EH (cell line): ENCODE measurements around the gene PPM1L.
"Not testable (repeated sequence)": the region's sequence is repeated elsewhere in the genome, so short reads cannot be mapped to it uniquely, and the experiment has no call there.

Source experiments
- DNase-seq: peaks from one replicate; pipeline ENCODE4 v3.0.0-alpha.2; 2015; ENCODE audit warnings: low read depth

Gene PPM1L

DNA sequence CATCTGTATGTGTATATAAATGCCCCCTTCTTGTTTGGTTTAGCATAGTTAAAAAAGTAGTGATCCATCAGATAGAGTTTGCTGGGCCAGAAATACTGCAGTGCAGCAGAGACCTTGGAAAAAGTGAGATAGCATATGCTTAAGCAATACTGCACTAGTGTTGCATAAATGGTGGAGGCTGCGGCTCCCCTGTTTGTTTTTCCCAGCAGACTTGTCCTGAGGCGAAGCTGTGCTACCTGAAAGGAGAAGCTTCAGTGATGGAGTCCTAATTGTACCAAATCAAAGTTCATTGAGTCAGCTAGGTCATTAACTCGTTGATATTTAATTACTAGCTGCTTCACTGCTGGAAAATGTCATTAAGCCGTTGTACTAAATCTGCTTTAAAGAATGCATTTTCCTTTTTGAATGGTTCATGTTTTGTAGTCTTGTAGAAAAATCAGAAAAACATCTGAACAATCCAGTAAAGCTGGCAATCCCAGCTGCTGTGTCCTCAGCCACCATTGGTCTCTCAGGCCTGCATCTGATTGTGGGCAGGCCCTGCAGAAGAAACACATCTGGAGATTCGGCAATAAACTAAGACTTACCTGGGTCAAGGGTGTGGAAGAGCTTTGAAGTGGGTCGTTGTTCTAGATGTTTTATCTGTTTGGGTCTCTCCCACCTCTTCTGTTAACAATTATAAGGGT is 179.5 kb downstream of the PPM1L start:
- DNase-seq: no peak

DNA sequence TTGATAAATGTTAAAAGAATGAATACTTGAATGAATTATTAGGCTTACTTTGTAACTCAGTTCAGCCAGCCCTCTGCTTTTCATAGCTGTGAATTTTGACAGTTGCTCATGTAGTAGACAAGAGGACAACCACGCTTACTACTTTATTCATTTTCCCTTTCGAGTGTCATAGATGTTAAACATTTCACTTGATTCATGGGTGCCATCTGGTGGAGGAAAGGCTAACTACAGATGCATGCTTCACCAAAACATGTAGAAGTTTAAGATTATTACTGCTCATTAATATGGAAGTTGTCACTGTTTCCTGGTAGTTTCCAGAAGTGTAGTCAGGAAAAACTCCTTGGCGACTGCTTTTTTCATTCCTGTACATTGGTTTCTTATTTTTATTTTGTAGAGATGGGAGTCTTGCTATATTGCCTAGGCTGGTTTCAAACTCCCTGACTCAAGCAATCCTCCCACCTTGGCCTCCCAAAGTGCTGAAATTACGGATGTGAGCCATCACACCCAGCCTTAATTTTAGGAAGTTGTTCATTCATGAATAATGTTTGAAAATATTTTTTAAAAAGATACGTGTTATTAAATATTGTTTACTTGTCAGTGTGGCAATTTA is 186.0 kb downstream of the PPM1L start:
- DNase-seq: peak; percentile 72

DNA sequence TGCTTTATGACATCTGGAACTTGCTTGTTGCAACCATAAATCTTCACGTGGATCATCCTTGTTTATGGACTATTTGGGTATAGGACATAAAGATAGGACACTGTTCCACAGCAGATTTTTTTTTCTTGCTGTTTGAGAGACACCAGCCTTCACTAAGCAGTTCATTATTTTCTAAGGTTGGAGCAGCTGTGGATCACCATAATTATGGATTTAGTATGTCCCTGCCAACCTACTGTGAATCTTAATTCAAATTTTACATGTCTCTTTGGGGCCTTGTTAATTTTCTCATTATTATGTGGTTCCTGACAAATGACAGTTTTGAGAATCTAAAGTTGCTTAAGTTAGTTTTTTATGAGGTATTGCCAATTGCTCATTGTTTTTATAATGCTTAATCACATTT is 188.0 kb downstream of the PPM1L start:
- no peak for DNase-seq

DNA sequence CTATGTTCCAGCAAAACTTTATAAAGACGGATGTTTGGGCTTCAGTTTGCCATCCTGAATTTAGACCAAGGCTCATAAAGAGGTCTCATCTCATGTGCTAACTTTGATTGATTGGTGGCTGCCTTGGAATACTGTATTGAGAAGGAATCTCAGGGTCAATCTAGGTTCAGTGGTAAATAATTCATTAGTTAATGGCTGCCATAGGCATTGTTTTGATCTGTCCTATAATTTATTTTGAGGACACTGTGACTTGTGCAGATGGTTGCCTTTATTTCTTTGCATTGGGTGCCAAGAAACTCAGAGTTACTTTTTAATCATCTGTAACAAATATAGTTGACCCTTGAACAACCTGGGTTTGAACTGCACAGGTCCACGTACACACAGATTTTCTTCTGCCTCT is 189.3 kb downstream of the PPM1L start:
- DNase-seq: no peak

DNA sequence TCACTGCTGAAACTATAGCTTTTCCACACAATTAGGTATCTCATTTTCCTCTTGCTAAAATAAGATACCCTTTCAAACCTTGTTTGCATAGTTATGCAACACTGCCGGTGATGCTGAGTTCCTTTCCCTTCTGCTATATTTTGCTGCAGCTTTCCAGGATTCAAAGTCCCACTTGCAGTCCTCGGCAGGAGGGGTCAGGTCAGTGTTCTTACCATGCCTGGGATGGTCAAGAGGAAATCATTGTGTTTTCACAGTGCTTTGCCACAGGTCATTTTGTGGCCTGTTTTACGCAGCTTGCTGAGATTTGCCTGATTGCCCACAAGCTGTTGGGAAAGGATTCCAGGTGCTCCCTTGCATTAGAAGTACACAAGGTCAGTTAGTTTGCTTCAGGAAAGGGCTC is 192.2 kb downstream of the PPM1L start:
- no peak for DNase-seq

DNA sequence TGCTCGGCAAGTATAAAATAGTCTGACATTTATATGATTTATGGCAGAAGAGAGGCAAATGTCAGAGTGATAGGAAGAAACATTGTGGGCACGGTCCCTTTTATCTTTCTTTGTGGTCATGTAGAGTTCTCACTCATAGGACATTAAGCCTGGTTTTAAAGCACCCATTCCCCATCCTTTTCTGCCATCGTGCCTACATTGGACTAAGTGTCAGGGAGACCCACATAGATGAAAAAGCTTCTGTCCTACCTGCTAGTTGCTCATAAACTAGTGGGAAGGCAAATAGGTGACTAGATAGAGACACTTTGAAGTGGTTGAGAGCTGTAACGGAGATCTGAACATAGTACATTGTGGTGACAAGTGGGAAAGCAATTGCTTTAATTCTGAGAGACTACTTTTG is 193.4 kb downstream of the PPM1L start:
- no peak for DNase-seq

DNA sequence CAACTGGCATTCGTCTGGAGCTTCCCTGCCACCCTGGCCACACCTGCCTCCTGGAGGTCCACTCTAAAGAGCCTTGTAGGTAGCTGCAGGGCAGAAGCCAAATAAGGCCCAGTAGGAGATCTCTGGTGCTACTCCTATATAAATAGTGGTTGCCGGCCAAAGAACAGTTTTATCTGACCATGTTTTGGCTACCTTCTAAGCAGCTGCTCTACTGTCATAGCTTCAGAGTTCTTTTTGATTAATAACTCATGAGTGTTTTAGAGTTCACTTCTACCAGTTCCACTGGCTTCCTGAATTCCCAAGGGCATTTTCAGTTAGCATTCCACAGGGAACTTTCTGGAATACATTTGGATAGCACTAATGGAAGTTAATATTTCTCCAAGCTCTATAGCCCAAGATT is 194.5 kb downstream of the PPM1L start:
- DNase-seq: no peak

DNA sequence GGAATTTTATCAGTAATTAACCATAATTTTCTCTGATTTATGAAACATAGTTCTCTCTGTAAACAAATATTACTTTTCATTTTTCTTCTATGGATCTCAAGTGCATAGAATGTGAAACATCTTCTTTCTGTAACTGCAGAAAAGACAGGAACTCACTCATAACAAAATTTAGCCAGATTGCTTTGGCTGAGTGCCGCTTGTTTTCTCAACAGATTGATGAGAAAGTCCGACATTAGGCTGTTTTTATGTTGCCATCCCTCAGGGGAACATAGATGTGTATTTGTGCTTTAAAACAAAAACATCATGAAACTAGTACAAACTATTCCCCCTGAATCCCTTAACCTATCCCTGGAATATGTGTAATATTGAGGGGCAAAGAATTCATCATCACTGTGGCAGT is 194.9 kb downstream of the PPM1L start:
- no peak for DNase-seq

DNA sequence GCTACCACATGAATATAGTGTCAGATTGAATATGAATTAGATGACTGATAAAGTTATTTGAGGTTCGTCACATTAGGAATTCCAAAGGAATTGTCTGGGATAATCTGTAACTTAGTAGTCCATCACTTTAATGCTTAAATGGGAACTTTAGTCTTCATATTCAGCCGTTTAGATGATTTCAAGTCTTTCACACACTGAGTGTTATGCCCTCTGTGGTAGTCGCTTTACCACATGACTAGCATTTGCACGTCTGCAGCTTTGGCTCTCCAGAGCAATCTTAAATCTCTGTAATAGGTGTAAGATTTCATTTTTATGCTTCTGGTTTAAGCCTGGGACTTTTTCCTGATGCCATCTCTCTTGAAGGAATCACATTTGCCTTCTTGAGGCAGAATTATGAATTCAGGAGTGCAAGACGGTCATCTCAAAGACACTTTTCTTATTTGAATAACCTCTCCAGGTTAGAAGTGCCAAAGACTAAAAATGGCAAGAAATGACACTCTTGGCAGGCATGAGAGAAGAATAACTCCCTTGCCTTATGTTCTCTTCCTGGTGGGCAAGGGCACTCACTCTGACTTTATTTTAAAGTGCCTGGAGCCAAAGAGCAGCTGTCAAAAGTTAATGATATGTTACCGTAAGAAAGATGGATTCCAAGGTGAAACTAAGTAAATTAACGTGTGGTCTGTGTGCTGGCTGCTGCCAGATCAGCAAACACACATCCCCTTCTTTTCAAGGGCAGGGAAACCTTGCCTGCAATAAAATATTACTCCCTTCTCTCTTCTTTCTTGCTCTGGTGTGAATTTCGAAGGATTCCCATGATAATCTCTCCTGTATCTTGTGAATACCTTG is 195.8 kb downstream of the PPM1L start:
- no peak for DNase-seq

DNA sequence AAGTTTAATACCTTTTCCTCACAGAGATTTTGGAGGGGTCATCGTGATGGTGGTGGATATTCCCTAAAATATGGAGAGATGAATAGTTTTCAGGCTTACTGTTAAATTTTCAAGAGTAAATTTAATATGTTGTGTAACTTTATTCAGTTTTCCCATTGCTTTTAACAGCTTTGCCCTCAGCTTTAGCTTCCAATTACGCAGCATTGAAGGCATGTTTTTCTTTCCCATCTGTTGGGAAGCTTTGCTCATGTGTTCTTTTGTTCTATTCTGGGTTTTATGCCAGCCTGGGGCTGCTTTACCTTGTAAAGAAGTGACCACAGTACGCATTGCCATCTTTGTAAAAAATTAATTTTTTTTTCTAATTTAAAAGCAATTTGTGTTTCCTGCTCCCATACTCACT is 197.7 kb downstream of the PPM1L start:
- no peak for DNase-seq

DNA sequence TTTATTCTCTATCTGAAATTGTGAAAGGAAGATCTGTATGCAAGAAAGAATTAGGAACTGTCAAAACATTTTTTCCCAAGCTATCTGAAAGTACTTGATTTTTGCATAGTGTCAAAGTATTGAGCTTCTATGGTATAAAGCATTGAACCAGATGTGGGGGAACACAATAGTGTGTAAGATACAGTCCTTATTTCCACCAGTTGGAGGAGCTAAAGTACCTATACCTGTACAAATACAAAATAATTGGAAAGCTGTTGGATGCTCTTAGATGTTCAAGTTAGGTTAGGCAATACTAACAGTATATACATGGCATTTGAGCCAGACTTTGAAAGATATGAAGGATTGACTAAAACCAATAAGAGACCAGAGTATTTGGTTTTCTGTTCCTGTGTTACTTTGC is 200.8 kb downstream of the PPM1L start:
- DNase-seq: peak; percentile 25

DNA sequence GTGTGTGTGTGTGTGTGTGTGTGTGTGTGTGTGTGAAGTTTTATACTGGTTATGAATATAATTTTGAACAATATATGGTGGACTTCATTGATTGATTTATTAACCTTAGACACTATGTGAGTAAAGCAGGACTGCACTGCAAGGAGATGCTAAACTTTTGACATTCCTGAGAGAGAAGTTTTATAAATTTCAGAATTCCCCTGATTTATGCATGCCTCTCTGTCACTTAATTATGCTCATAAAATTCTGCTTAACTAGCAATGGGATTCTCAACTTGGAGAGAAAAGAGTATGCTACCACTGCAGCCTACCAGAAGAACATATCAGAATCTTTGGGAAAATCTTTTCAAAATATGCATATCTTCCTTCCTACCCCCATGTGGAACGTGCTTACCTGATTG is 204.5 kb downstream of the PPM1L start:
- DNase-seq: no peak

DNA sequence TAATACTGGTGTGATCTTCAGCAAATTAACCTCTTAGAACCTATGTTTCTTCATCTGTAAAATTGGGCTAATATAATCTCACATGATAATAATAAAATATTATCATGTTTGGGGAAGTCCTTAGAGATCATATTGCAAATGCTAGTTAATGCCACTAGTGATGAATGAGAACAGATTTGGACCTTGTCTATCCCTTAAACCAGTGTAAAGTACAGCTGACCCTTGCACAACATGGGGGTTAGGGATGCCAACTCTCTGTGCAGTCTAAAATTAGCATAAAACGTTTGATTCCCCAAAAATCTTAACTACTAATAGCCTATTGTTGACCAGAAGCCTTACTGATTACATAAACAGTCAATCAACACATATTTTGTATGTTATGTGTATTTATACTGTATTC is 207.9 kb downstream of the PPM1L start:
- no peak for DNase-seq

DNA sequence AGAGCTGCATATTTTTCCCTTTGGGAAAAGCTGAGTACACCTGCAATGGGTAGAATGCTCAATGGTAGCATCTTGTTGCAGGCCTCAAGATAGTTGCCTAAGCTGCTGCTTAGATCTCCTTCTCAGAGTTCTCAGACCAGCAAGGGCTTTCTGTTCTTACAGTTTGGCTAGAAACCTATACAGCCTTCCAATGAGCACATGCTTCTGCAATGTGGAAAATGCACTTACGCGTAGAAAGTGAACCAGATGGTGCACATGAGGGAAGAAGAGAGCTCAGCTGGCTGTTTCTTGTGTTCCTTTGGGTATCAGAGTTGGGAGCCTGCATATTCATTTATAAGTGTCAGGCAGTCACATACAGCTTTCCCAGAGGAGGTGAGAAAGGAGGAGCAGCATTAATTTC is 212.7 kb downstream of the PPM1L start:
- DNase-seq: peak; percentile 21

DNA sequence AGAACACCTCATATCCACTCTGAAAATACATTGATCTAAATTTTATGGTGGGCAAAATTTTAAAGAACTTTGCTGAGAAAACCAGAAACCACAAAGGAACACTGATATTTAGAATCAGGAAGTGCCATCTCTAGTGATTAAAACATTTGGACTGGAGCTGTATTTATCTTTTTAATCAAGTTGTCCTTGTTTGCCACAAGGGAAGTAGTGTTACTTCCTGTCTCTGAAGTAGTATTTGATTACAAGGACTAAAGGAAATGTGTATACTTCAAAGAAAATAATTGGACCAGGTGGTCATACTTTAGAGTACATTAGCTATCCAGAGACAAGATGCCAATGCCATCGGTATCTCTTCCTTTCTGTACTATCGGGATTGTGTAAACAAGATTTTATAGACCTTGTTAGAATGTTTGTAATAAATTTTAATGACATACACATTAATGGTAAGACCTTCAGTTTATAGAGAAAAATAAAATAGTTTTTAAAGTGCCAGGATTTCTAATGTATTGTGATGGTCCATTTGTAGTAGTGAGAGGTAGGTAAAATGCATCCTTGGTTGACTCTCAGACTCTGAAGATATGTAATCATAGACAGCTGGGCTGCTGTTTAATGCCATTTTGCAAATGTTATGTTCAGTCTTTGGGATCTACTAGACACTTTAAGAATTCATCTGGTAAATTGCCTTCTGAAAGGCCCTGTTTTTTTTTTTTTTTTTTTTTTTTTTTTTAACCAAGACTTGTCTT is 217.2 kb downstream of the PPM1L start:
- no peak for DNase-seq

DNA sequence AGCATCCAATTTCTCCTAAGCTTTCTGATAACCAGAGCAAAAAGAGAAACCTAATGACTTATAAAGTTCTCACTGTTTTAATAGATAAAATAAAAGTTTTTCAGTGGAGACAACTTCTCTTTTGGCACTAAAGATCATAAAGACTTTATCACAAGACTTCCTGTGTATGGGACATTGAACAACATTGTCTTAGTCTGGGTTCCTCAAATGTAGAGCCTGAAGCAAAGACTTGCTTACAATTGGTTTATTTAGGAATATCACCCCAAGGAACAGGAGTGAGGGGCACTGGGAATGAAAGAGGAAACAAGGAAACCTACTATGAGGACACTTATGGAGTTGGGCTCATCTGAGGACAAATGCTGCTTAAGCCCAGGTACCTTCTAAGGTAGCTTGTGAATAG is 221.7 kb downstream of the PPM1L start:
- DNase-seq: no peak

DNA sequence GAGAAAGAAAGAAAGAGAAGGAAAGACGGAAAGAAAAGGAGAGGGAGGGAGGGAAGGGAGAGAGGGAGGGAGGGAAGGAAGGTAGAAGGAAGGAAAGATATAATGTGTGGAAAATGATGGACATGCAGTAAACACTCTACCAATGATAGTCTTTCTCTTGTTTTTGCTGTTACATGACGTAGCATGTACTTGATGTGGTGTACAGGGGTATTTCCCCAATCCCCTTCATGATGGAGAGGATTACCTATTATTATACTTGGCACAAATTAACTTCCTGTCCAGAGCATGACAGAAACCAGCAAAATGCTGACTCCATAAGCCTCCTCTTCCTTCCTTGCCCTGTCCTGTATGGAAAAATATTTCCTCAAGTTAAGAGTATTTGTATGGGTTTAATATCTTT is 224.7 kb downstream of the PPM1L start:
- no peak for DNase-seq

DNA sequence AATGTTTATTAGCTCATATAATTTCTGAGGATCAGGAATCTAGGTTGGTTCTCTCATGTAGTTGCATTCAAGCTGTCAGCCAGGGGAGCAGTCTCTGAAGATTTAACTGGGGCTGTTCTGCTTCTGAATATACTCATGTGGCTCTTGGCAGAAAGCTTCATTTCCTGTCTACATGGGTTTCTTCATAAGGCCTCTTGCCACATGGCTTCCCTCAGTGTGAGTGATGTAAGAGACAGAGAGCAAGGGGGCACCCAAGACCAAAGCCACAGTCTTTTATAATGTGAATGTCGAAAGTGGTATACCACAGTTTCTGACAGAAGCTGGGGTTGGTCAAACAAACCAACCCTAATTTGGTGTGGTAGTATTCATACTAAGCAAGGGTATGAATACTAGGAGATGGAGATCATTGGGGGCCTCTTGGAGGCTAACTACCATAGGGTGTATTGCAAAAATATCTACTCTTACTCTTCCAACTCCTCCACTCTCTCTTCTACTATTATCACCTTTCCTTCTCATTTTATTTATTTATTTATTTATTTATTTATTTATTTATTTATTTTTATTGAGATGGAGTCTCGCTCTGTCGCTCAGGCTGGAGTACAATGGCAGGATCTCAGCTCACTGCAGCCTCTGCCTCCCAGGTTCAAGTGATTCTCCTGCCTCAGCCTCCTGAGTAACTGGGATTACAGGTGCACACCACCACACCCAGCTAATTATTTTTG is 225.3 kb downstream of the PPM1L start:
- peak; percentile 7 for DNase-seq

DNA sequence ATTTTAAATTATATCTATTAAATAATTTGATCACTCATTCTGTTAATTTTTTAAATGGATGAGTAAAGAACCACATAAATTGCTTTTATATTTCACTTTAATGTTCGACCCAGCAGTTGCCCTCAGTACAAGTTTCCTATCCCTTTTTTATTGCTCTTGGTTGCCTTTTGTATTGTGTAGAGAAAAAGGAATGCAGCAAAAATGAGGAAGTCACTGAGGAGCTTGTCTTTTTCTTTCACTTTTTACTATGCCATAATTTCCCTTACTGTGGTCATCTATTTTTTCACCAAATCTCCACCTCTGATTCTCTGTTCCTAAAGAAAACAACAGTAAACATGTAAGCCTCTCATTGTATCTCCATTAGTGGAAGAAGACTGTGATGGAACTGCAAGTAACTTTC is 226.5 kb downstream of the PPM1L start:
- DNase-seq: peak; percentile 7

DNA sequence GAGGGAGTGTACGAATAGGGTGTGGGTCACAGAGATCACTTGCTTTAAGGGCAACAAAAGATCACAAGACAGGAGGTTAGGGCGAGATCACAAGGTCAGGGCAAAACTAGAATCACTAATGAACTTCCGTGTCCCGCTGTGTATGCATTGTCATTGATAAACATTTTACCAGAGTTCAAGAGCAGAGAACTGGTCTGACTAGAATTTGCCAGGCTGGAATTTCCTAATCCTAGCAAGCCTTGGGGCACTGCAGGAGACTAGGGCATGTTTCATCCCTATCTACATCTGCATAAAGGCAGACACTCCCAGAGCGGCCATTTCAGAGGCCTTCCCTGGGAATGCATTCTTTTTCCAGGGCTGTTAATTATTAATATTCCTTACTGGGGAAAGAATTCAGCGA is 227.9 kb downstream of the PPM1L start:
- not testable (repeated sequence) for DNase-seq

DNA sequence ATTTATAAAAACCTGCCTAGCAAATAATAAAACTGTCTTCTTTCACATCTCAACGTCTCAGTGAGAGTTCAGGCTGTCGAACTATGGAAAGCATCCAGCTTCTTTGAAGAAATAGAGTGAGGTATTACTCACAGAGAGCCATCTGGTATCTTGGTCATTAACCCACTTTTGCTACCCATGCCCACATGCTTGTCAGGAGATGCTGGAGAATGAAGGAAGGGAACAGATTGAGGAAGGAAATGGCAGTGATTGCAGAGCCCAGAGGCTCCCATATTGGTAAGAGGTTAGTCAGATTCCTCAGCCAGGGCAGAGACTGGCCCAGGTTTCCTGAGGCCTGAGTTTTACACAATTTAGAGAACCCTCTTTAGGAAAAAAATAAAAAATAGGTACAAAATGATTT is 230.0 kb downstream of the PPM1L start:
- no peak for DNase-seq
